Mammary epithelial cell (primary cell): ENCODE data around the gene TYRO3.

Experiments
- CTCF ChIP-seq, 2 donors: IDR thresholded peaks in 1 of 2; conservative IDR thresholded peaks in 1 of 2; 2 replicates each; pipeline ENCODE4 v1.5.1; 2011 to 2012; ENCODE audit warnings: inconsistent platforms in 2 of 2, low read length in 2 of 2, mild to moderate bottlenecking in 2 of 2, control low read depth in 1 of 2, low read depth in 1 of 2; ENCODE audit not compliant: insufficient read depth in 1 of 2; ENCODE audit errors: extremely low read depth in 1 of 2
- EZH2 ChIP-seq: IDR thresholded peaks from 2 replicates; pipeline ENCODE4 v1.6.1; 2012; ENCODE audit warnings: low read length, inconsistent platforms, borderline replicate concordance

GRCh38 chr15:41609123-41609522 lies 50.1 kb downstream of the TYRO3 start:
- TF ChIP-seq CTCF (conservative IDR thresholded peaks at IDR 0.05 in 1 of 2, IDR thresholded peaks at IDR 0.05 in 1 of 2; ENCODE audit: extremely low read depth in 1 of 2, insufficient read depth in 1 of 2, low read depth in 1 of 2, low read length in 2 of 2) (no peak), EZH2 (no peak)
